ENCODE measurements around the gene ISOC2. TPM values are rescaled to one million over a fixed set of nuclear protein-coding genes. Genes with fewer than 3 reads are reported as not detected.

The ISOC2 gene
- total RNA-seq, 1 experiment from 2014 or later: 72.2 TPM

DNA sequence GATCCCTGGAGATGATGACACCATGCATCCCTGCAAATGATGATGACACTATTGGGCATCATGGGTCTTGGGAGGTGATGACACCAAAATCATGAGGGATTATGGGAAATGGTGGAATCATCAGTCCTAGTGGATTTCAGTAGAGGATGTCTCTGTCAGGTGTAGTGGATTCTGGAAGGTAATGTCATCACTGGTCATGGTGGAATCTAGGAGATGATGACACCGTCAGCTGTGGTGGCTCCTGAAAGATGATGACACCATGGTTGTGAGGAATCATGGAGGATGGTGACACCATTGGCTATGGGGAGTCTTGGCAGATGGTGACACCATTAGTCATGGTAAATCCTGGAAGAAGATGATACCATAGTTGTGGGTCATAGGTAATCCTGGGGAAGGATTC, 30.3 kb downstream of the ISOC2 start:
- H3K9ac ChIP-seq (ENCODE audit: extremely low read depth, insufficient read length, low read length): no peak overlapping the region
- no peak overlapping the region for H3K27ac Mint-ChIP-seq
- no peak overlapping the region for H2AFZ ChIP-seq (ENCODE audit: low read length)
- no CpG with 5 or more reads among the region's 1 CpG for WGBS (ENCODE audit: extremely low coverage, insufficient read length, low lambda C conversion rate)
- peaks cover 22% of the 10 kb centered on the region for H3K27me3 Mint-ChIP-seq (ENCODE audit: low read depth)
- H3K23ac ChIP-seq (ENCODE audit: insufficient read length, low read depth, low read length): no peak overlapping the region
- no peak overlapping the region for H3K4me2 ChIP-seq (ENCODE audit: insufficient read depth, insufficient read length, low read length)
- H3K79me2 ChIP-seq (ENCODE audit: insufficient read depth, low read length): no peaks in the 10 kb centered on the region
- no peak overlapping the region for H2BK15ac ChIP-seq (ENCODE audit: low read depth, low read length)
- no peak overlapping the region for H2AK5ac ChIP-seq (ENCODE audit: insufficient read length, low read length)
- H3K9me3 ChIP-seq (ENCODE audit: control insufficient read depth, low read depth, low read length): no peaks in the 10 kb centered on the region
- H4K91ac ChIP-seq (ENCODE audit: insufficient read length, low read depth, low read length): no peak overlapping the region
- no peaks in the 10 kb centered on the region for H3K27me3 ChIP-seq (ENCODE audit: insufficient read depth, low read length)
- no peak overlapping the region for H3K14ac ChIP-seq (ENCODE audit: insufficient read depth, low read length)
- H3K4me1 ChIP-seq (ENCODE audit: insufficient read depth, low read length): no peaks in the 10 kb centered on the region
- H3K56ac ChIP-seq (ENCODE audit: insufficient read length, low read depth, low read length): no peak overlapping the region
- peaks cover 3% of the 10 kb centered on the region for H3K23me2 ChIP-seq (ENCODE audit: insufficient read length, low read depth, low read length, poor library complexity, severe bottlenecking)
- H2BK5ac ChIP-seq (ENCODE audit: insufficient read length, low read length): no peak overlapping the region
- no peak overlapping the region for H3K18ac ChIP-seq (ENCODE audit: insufficient read length, low read depth, low read length)
- H2BK12ac ChIP-seq (ENCODE audit: insufficient read length, low read depth, low read length): no peak overlapping the region
- no peak overlapping the region for H3K4ac ChIP-seq (ENCODE audit: low read depth, low read length)
- peaks cover 5 to 7% of the 10 kb centered on the region in 2 experiments; a peak in 3 of 4 replicates for H3K4me1 Mint-ChIP-seq
- H3K9me3 Mint-ChIP-seq: peaks cover 6 to 10% of the 10 kb centered on the region in 2 experiments; a peak in 3 of 5 replicates
- no peak overlapping the region for H4K5ac ChIP-seq (ENCODE audit: insufficient read length, low read depth, low read length)
- H4K20me1 ChIP-seq (ENCODE audit: control insufficient read depth, insufficient read depth, insufficient read length): no peaks in the 10 kb centered on the region
- H3K27ac ChIP-seq (ENCODE audit: insufficient read length, low read depth, low read length): no peak overlapping the region
- no peak overlapping the region; a peak in 2 of 5 replicates for H3K4me3 Mint-ChIP-seq
- H2BK20ac ChIP-seq (ENCODE audit: low read depth, low read length, poor library complexity, severe bottlenecking): no peak overlapping the region
- H3T11ph ChIP-seq (ENCODE audit: low read length): no peak overlapping the region
- no peak for DNase-seq
- no peak overlapping the region for H2BK120ac ChIP-seq (ENCODE audit: low read depth, low read length, poor library complexity, severe bottlenecking)
- peaks cover 0 to 2% (median 0%) of the 10 kb centered on the region in 3 experiments; a peak in 1 of 7 replicates for H3K36me3 Mint-ChIP-seq (ENCODE audit: insufficient read depth in 1 of 3, low read depth in 3 of 3)
- no peak overlapping the region for H4K8ac ChIP-seq (replicated peaks; ENCODE audit: insufficient read length, low read depth, low read length)
- TF ChIP-seq, protein P1, sequence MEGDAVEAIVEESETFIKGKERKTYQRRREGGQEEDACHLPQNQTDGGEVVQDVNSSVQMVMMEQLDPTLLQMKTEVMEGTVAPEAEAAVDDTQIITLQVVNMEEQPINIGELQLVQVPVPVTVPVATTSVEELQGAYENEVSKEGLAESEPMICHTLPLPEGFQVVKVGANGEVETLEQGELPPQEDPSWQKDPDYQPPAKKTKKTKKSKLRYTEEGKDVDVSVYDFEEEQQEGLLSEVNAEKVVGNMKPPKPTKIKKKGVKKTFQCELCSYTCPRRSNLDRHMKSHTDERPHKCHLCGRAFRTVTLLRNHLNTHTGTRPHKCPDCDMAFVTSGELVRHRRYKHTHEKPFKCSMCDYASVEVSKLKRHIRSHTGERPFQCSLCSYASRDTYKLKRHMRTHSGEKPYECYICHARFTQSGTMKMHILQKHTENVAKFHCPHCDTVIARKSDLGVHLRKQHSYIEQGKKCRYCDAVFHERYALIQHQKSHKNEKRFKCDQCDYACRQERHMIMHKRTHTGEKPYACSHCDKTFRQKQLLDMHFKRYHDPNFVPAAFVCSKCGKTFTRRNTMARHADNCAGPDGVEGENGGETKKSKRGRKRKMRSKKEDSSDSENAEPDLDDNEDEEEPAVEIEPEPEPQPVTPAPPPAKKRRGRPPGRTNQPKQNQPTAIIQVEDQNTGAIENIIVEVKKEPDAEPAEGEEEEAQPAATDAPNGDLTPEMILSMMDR (conservative IDR thresholded peaks at IDR 0.05): no peak
- no peaks in the 10 kb centered on the region for H3K79me1 ChIP-seq (ENCODE audit: insufficient read depth, low read depth, low read length, poor library complexity, severe bottlenecking)

Measured in H9 (cell line).